ENCODE results near the gene MRC1. TPM values are rescaled to one million over a fixed set of nuclear protein-coding genes. Genes with fewer than 3 reads are reported as not detected.

MRC1 gene
- total and polyA plus RNA-seq, 2 of the 13 experiments (the other 11 are each of a cell fraction or from before 2014, with no cell fraction given): not detected

DNA sequence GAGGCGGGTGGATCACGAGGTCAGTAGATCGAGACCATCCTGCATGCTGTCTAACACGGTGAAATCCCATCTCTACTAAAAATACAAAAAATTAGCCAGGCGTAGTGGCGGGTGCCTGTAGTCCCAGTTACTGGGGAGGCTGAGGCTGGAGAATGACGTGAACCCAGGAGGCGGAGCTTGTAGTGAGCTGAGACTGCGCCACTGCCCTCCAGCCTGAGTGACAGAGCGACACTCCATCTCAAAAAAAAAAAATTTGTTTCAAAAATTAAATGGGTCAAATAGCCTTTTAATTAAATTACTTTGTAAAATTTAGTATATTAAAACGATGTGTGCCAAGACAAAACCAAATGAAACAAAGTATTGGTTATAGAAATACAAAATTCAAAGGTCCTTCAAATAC is 6.8 kb upstream of the MRC1 start:
- intact Hi-C loops (cut with micrococcal nuclease; ENCODE audit: unreplicated experiment): no loop called here
- DNase-seq (ENCODE audit: low spot score) (no peak), FAIRE-seq (no peak), ATAC-seq (no peak)
- WGBS (ENCODE audit: low lambda C conversion rate): 52% methylated on average over 11 of the region's 11 CpGs
- Histone ChIP-seq H3K79me2 (ENCODE audit: insufficient read depth, low read length) (no peaks in the 10 kb centered on the region), H3K9ac (ENCODE audit: insufficient read depth, low read depth, low read length) (no peak overlapping the region), H4K20me1 (ENCODE audit: insufficient read depth, low read length) (no peaks in the 10 kb centered on the region), H3K36me3 (replicated peaks in 1 of 2; ENCODE audit: control insufficient read depth in 1 of 2, insufficient read depth in 2 of 2, low read length in 2 of 2) (no peaks in the 10 kb centered on the region), H3K4me3 (replicated peaks in 1 of 3; ENCODE audit: insufficient read depth in 1 of 3, low read depth in 2 of 3, low read length in 3 of 3) (no peak overlapping the region), H3K4me2 (ENCODE audit: low read depth, low read length) (no peak overlapping the region), H3K9me3 (ENCODE audit: low read length) (no peaks in the 10 kb centered on the region), H3K4me1 (ENCODE audit: insufficient read depth, low read length) (no peaks in the 10 kb centered on the region), H3K27ac (ENCODE audit: extremely low read length, insufficient read depth, low read length) (no peak overlapping the region), H2AFZ (ENCODE audit: low read length) (no peak overlapping the region), H3K27me3 (ENCODE audit: control insufficient read depth in 1 of 2, insufficient read depth in 2 of 2, low read length in 2 of 2) (peaks cover 0 to 6% of the 10 kb centered on the region in 2 experiments; a peak in 1 of 5 replicates)
- TF ChIP-seq FOSL2 (CRISPR knock-in tag; IDR thresholded peaks at IDR 0.05) (no peak), CENPX (CRISPR knock-in tag; IDR thresholded peaks at IDR 0.05) (no peak), ZNF556 (CRISPR knock-in tag; IDR thresholded peaks at IDR 0.05; ENCODE audit: borderline replicate concordance) (no peak), TCF7 (IDR thresholded peaks at IDR 0.05; ENCODE audit: low read depth) (no peak), CC2D1A (CRISPR knock-in tag; IDR thresholded peaks at IDR 0.05) (no peak), ZNF615 (CRISPR knock-in tag; IDR thresholded peaks at IDR 0.05; ENCODE audit: borderline replicate concordance) (no peak)
- TF ChIP-seq, protein P1, sequence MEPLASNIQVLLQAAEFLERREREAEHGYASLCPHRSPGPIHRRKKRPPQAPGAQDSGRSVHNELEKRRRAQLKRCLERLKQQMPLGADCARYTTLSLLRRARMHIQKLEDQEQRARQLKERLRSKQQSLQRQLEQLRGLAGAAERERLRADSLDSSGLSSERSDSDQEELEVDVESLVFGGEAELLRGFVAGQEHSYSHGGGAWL (CRISPR knock-in tag; IDR thresholded peaks at IDR 0.05): no peak
- ChIA-PET POLR2A (no interaction called here), CTCF (ENCODE audit: low intra/inter-chr PET ratio, low total read pairs) (no interaction called here)
- in situ Hi-C loops (cut with HindIII; ENCODE audit: extremely low pct_ligation_motif_present, low pct_unique_long_range_greater_than_20kb): no loop called here
- BruUV-seq (replicated peaks): no TSS peak

DNA sequence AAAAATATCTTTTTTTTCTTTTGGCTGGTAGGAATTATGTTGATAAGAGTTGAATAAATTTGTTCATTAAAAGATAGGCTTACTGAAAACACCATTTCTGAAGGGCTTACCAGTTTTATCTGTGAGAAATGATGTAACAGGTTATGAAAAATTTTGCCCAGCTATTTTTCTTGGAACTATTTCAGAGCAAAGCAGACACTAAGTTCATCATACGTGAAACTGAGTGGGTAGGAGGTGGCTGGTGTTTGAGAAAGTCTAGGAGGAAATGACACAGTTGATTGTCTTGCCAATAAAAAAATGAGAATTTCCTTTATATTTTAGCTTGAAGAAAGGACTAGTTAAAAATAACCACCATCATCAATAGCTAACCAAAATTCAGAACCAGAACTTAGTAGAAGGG is 6.2 kb upstream of the MRC1 start:
- H3K27ac ChIP-seq (ENCODE audit: extremely low read length, insufficient read depth, low read length): no peak overlapping the region
- intact Hi-C loops (cut with micrococcal nuclease; ENCODE audit: unreplicated experiment): no loop called here
- DNase-seq (ENCODE audit: low spot score) (no peak), ATAC-seq (no peak), FAIRE-seq (no peak)
- H3K27me3 ChIP-seq (ENCODE audit: control insufficient read depth in 1 of 2, insufficient read depth in 2 of 2, low read length in 2 of 2): peaks cover 0 to 6% of the 10 kb centered on the region in 2 experiments; a peak in 1 of 5 replicates
- BruUV-seq (replicated peaks): no TSS peak
- no peak overlapping the region for H3K4me3 ChIP-seq (replicated peaks in 1 of 3; ENCODE audit: insufficient read depth in 1 of 3, low read depth in 2 of 3, low read length in 3 of 3)
- no peak overlapping the region for H2AFZ ChIP-seq (ENCODE audit: low read length)
- H3K4me1 ChIP-seq (ENCODE audit: insufficient read depth, low read length): no peaks in the 10 kb centered on the region
- no peaks in the 10 kb centered on the region for H3K9me3 ChIP-seq (ENCODE audit: low read length)
- no peaks in the 10 kb centered on the region for H3K79me2 ChIP-seq (ENCODE audit: insufficient read depth, low read length)
- ChIA-PET CTCF (ENCODE audit: low intra/inter-chr PET ratio, low total read pairs) (no interaction called here), POLR2A (no interaction called here)
- no peaks in the 10 kb centered on the region for H3K36me3 ChIP-seq (replicated peaks in 1 of 2; ENCODE audit: control insufficient read depth in 1 of 2, insufficient read depth in 2 of 2, low read length in 2 of 2)
- no peaks in the 10 kb centered on the region for H4K20me1 ChIP-seq (ENCODE audit: insufficient read depth, low read length)
- in situ Hi-C loops (cut with HindIII; ENCODE audit: extremely low pct_ligation_motif_present, low pct_unique_long_range_greater_than_20kb): no loop called here
- 3% methylated on average over 1 of the region's 1 CpG for WGBS (ENCODE audit: low lambda C conversion rate)
- no peak overlapping the region for H3K9ac ChIP-seq (ENCODE audit: insufficient read depth, low read depth, low read length)
- no peak overlapping the region for H3K4me2 ChIP-seq (ENCODE audit: low read depth, low read length)
- TF ChIP-seq, protein P2, sequence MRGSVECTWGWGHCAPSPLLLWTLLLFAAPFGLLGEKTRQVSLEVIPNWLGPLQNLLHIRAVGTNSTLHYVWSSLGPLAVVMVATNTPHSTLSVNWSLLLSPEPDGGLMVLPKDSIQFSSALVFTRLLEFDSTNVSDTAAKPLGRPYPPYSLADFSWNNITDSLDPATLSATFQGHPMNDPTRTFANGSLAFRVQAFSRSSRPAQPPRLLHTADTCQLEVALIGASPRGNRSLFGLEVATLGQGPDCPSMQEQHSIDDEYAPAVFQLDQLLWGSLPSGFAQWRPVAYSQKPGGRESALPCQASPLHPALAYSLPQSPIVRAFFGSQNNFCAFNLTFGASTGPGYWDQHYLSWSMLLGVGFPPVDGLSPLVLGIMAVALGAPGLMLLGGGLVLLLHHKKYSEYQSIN (CRISPR knock-in tag; IDR thresholded peaks at IDR 0.05; ENCODE audit: borderline replicate concordance): no peak
- TF ChIP-seq, protein P3, sequence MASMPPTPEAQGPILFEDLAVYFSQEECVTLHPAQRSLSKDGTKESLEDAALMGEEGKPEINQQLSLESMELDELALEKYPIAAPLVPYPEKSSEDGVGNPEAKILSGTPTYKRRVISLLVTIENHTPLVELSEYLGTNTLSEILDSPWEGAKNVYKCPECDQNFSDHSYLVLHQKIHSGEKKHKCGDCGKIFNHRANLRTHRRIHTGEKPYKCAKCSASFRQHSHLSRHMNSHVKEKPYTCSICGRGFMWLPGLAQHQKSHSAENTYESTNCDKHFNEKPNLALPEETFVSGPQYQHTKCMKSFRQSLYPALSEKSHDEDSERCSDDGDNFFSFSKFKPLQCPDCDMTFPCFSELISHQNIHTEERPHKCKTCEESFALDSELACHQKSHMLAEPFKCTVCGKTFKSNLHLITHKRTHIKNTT (CRISPR knock-in tag; IDR thresholded peaks at IDR 0.05): no peak
- TF ChIP-seq ZZZ3 (CRISPR knock-in tag; IDR thresholded peaks at IDR 0.05; ENCODE audit: borderline replicate concordance): no peak
- TF ChIP-seq, protein P4, sequence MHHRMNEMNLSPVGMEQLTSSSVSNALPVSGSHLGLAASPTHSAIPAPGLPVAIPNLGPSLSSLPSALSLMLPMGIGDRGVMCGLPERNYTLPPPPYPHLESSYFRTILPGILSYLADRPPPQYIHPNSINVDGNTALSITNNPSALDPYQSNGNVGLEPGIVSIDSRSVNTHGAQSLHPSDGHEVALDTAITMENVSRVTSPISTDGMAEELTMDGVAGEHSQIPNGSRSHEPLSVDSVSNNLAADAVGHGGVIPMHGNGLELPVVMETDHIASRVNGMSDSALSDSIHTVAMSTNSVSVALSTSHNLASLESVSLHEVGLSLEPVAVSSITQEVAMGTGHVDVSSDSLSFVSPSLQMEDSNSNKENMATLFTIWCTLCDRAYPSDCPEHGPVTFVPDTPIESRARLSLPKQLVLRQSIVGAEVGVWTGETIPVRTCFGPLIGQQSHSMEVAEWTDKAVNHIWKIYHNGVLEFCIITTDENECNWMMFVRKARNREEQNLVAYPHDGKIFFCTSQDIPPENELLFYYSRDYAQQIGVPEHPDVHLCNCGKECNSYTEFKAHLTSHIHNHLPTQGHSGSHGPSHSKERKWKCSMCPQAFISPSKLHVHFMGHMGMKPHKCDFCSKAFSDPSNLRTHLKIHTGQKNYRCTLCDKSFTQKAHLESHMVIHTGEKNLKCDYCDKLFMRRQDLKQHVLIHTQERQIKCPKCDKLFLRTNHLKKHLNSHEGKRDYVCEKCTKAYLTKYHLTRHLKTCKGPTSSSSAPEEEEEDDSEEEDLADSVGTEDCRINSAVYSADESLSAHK (CRISPR knock-in tag; IDR thresholded peaks at IDR 0.05; ENCODE audit: borderline replicate concordance): no peak
- no peak for TF ChIP-seq MBD4 (IDR thresholded peaks at IDR 0.05; ENCODE audit: borderline replicate concordance, low read length)

All from HepG2 (cell line).